ENCODE data around the gene STK25.

GRCh38 chr2:241505781-241506201, 2.6 kb downstream of the STK25 start:
- TF ChIP-seq POLR2AphosphoS5 (IDR thresholded peaks at IDR 0.05; ENCODE audit: low read depth, low read length) (no peak), POLR2A (IDR thresholded peaks at IDR 0.05; ENCODE audit: low read depth, low read length) (no peak)
